ENCODE data around the gene C1QB.
A peak's percentile ranks its signal among the peaks of the same experiment; 100 is the strongest.

The C1QB gene

GRCh38 chr1:22708777-22709176, 55.7 kb downstream of the C1QB start:
- H3K4me3 ChIP-seq (ENCODE audit: control insufficient read depth, low read depth, low read length), result no peak overlapping the region
- no peak for TF ChIP-seq CTCF (IDR thresholded peaks at IDR 0.05; ENCODE audit: control insufficient read depth, insufficient read depth, low read depth, low read length, missing control alignments)
- DNase-seq (ENCODE audit: low read depth), result no peak

GRCh38 chr1:22709227-22709626, 56.2 kb downstream of the C1QB start:
- DNase-seq (ENCODE audit: low read depth), result no peak
- no peak overlapping the region for H3K4me3 ChIP-seq (ENCODE audit: control insufficient read depth, low read depth, low read length)
- TF ChIP-seq CTCF (IDR thresholded peaks at IDR 0.05; ENCODE audit: control insufficient read depth, insufficient read depth, low read depth, low read length, missing control alignments), result peak; percentile 23

- DNase-seq (ENCODE audit: low read depth), result peak; percentile 16
- no peak for TF ChIP-seq CTCF (IDR thresholded peaks at IDR 0.05; ENCODE audit: control insufficient read depth, insufficient read depth, low read depth, low read length, missing control alignments)
- peak overlapping the region; percentile 51 for H3K4me3 ChIP-seq (ENCODE audit: control insufficient read depth, low read depth, low read length)
These were observed 57.1 kb downstream of the C1QB start for GRCh38 chr1:22709891-22710700.

- TF ChIP-seq CTCF (IDR thresholded peaks at IDR 0.05; ENCODE audit: control insufficient read depth, insufficient read depth, low read depth, low read length, missing control alignments), result no peak
- no peak for DNase-seq (ENCODE audit: low read depth)
- peak within 1 kb of the TSS; percentile 51 for H3K4me3 ChIP-seq (ENCODE audit: control insufficient read depth, low read depth, low read length)
These were observed 57.6 kb downstream of the C1QB start, which contains the start of gene EPHB2 for GRCh38 chr1:22710701-22711049. EPHB2 (plus strand) TSS chr1:22710839; CDS start chr1:22710983, 144 bp downstream.

- peak overlapping the region; percentile 49 for H3K4me3 ChIP-seq (ENCODE audit: control insufficient read depth, low read depth, low read length)
- no peak for TF ChIP-seq CTCF (IDR thresholded peaks at IDR 0.05; ENCODE audit: control insufficient read depth, insufficient read depth, low read depth, low read length, missing control alignments)
- no peak for DNase-seq (ENCODE audit: low read depth)
These were observed 58.0 kb downstream of the C1QB start for GRCh38 chr1:22711071-22711470.
